HEK293 (cell line): ENCODE measurements around the gene KIF26B.

ENCODE experiments used
- CTCF ChIA-PET: fragments of 350-600 bp; formaldehyde crosslinking; extraction: SDS; loops from one replicate; lab custom pipeline; 2021; ENCODE audit warnings: antibody characterized with exemption; lab: Yijun Ruan, JAX
- POLR2A ChIA-PET: fragments of 300-600 bp; formaldehyde crosslinking; extraction: SDS; loops from one replicate; lab custom pipeline; 2020; ENCODE audit warnings: antibody characterized with exemption, inconsistent platforms; lab: Yijun Ruan, JAX
- H3K27ac ChIP-seq: fragments of 200-500 bp; sonication (Bioruptor generic); 2 replicates; pipeline ENCODE4 v1.5.1; 2014; ENCODE audit warnings: low read depth, low read length, control low read depth, inconsistent platforms; ENCODE audit errors: extremely low read depth
- H3K36me3 ChIP-seq, 2 experiments: fragments of 200-500 bp in 1 of 2; sonication (Bioruptor generic) in 1 of 2; 1 replicate in 1 of 2; 2 replicates in 1 of 2; pipeline ENCODE4 v1.5.1; 2014 to 2017; ENCODE audit warnings: inconsistent platforms in 2 of 2, low read length in 2 of 2; ENCODE audit not compliant: control insufficient read depth in 2 of 2, insufficient read depth in 1 of 2
- H3K4me1 ChIP-seq: fragments of 200-500 bp; sonication (Bioruptor generic); 2 replicates; pipeline ENCODE4 v1.5.1; 2014; ENCODE audit warnings: mild to moderate bottlenecking, low read length, inconsistent platforms; ENCODE audit not compliant: control insufficient read depth, insufficient read depth
- H3K4me3 ChIP-seq: 2 replicates; pipeline ENCODE4 v1.5.1; 2011; ENCODE audit warnings: low read depth, mild to moderate bottlenecking, control low read depth, low read length, moderate library complexity
- H3K9me3 ChIP-seq: fragments of 200-500 bp; sonication (Bioruptor generic); 2 replicates; pipeline ENCODE4 v1.5.1; 2014; ENCODE audit warnings: low read depth, low read length, inconsistent platforms; ENCODE audit not compliant: control insufficient read depth, insufficient read depth
- FEZF1 ChIP-seq: fragments of 450-650 bp; formaldehyde crosslinking; IDR thresholded peaks from 2 replicates; pipeline ENCODE4 v1.5.1; 2016; ENCODE audit warnings: missing biosample characterization, missing genetic modification characterization
- GLIS1 ChIP-seq: fragments of 450-650 bp; formaldehyde crosslinking; IDR thresholded peaks from 2 replicates; pipeline ENCODE4 v1.5.1; 2016; ENCODE audit warnings: missing biosample characterization, missing genetic modification characterization
- IKZF3 ChIP-seq: fragments of 450-650 bp; IDR thresholded peaks from 2 replicates; pipeline ENCODE4 v1.5.0; 2018; ENCODE audit warnings: missing biosample characterization, mild to moderate bottlenecking, missing genetic modification characterization, moderate library complexity
- SP7 ChIP-seq: fragments of 450-650 bp; formaldehyde crosslinking; IDR thresholded peaks from 2 replicates; pipeline ENCODE4 v1.5.1; 2016; ENCODE audit warnings: missing biosample characterization, missing genetic modification characterization
- WT1 ChIP-seq: fragments of 450-650 bp; formaldehyde crosslinking; IDR thresholded peaks from 2 replicates; pipeline ENCODE4 v1.5.1; 2016; ENCODE audit warnings: missing biosample characterization, missing genetic modification characterization
- YY2 ChIP-seq: fragments of 450-650 bp; formaldehyde crosslinking; IDR thresholded peaks from 2 replicates; pipeline ENCODE4 v1.5.1; 2016; ENCODE audit warnings: missing biosample characterization, missing genetic modification characterization
- ZBTB20 ChIP-seq: fragments of 450-650 bp; formaldehyde crosslinking; IDR thresholded peaks from 2 replicates; pipeline ENCODE4 v1.5.1; 2016; ENCODE audit warnings: missing biosample characterization, missing genetic modification characterization
- ZBTB8A ChIP-seq: fragments of 450-650 bp; formaldehyde crosslinking; IDR thresholded peaks from 2 replicates; pipeline ENCODE4 v1.5.1; 2016; ENCODE audit warnings: missing biosample characterization, missing genetic modification characterization
- ZNF133 ChIP-seq: fragments of 450-650 bp; formaldehyde crosslinking; IDR thresholded peaks from 2 replicates; pipeline ENCODE4 v1.5.1; 2016; ENCODE audit warnings: missing biosample characterization, missing genetic modification characterization
- ZNF354C ChIP-seq: fragments of 450-650 bp; formaldehyde crosslinking; IDR thresholded peaks from 2 replicates; pipeline ENCODE4 v1.5.1; 2016; ENCODE audit warnings: missing biosample characterization, missing genetic modification characterization, low read depth, borderline replicate concordance
- ZNF544 ChIP-seq: fragments of 450-650 bp; formaldehyde crosslinking; IDR thresholded peaks from 2 replicates; pipeline ENCODE4 v1.5.0; 2017; ENCODE audit warnings: missing biosample characterization, missing genetic modification characterization
- ZNF624 ChIP-seq: fragments of 450-650 bp; formaldehyde crosslinking; IDR thresholded peaks from 2 replicates; pipeline ENCODE4 v1.5.1; 2017; ENCODE audit warnings: missing biosample characterization, missing genetic modification characterization
- ZNF629 ChIP-seq: fragments of 450-650 bp; formaldehyde crosslinking; IDR thresholded peaks from 2 replicates; pipeline ENCODE4 v1.5.1; 2017; ENCODE audit warnings: missing biosample characterization, missing genetic modification characterization
- ZXDB ChIP-seq: fragments of 450-650 bp; formaldehyde crosslinking; IDR thresholded peaks from 2 replicates; pipeline ENCODE4 v1.5.1; 2016; ENCODE audit warnings: missing biosample characterization, missing genetic modification characterization
- TF ChIP-seq, protein P1 (sequence below): fragments of 450-650 bp; formaldehyde crosslinking; optimal IDR thresholded peaks from 2 replicates; pipeline ENCODE3; 2016; ENCODE audit warnings: missing biosample characterization, mild to moderate bottlenecking, missing genetic modification characterization
- TF ChIP-seq, protein P2 (sequence below): fragments of 450-650 bp; formaldehyde crosslinking; IDR thresholded peaks from 2 replicates; pipeline ENCODE4 v1.5.1; 2016; ENCODE audit warnings: missing biosample characterization, missing genetic modification characterization, low read depth
- TF ChIP-seq, protein P3 (sequence below): fragments of 450-650 bp; formaldehyde crosslinking; IDR thresholded peaks from 2 replicates; pipeline ENCODE4 v1.5.1; 2016; ENCODE audit warnings: missing biosample characterization, missing genetic modification characterization
- TF ChIP-seq, protein P4 (sequence below): fragments of 450-650 bp; formaldehyde crosslinking; IDR thresholded peaks from 2 replicates; pipeline ENCODE4 v1.5.1; 2016; ENCODE audit warnings: missing biosample characterization, missing genetic modification characterization
- TF ChIP-seq, protein P5 (sequence below): fragments of 450-650 bp; formaldehyde crosslinking; IDR thresholded peaks from 2 replicates; pipeline ENCODE4 v1.5.1; 2016; ENCODE audit warnings: missing biosample characterization, missing genetic modification characterization, borderline replicate concordance

KIF26B gene

DNA sequence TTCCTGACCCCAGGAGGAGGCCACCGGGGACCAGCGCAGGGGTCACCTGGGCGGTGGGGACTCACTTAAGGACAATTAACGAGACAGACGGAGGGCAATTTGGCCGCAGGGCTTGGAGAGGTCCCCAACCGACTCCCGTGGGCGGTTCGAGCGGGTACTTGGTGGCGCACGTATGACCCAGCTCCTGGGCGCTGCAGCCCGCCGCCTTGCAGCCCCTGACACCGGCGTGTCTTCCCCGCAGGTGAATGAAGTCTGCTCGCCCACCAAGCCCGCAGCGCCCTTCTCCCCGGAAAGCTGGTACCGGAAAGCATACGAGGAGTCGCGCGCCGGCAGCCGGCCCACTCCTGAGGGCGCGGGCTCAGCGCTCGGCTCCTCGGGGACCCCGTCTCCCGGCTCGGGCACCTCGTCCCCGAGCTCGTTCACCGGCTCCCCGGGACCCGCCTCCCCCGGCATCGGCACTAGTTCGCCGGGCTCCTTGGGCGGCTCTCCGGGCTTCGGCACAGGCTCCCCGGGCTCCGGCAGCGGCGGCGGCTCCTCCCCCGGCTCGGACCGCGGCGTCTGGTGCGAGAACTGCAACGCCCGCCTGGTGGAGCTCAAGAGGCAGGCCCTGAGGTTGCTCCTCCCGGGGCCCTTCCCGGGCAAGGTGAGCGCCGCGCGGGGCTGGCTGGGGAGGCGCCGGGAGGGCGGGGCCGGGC lies 1.4 kb downstream of the KIF26B start:
- peak overlapping the region; percentile 46; the same call in 1 of the 2 replicates for H3K27ac ChIP-seq
- peak overlapping the region; percentile 46 for H3K4me3 ChIP-seq
- no peaks in the 10 kb centered on the region for H3K9me3 ChIP-seq
- POLR2A ChIA-PET: no interaction called here
- no peaks in the 10 kb centered on the region; the same call in 1 of the 2 replicates for H3K4me1 ChIP-seq
- no peaks in the 10 kb centered on the region for H3K36me3 ChIP-seq
- CTCF ChIA-PET: interaction anchor here (0.7 to 1.3 kb wide), 5 partner anchors 13 to 1125 kb away, joined by 3 to 4 read pairs (median 3); no protein-coding TSS in a partner anchor
- TF ChIP-seq ZNF354C (tag by site-specific recombination) (no peak), ZBTB8A (tag by site-specific recombination) (peak; percentile 85), IKZF3 (tag by site-specific recombination) (no peak), SP7 (tag by site-specific recombination) (no peak), ZNF544 (tag by site-specific recombination) (no peak), YY2 (no peak), WT1 (tag by site-specific recombination) (no peak), ZBTB20 (tag by site-specific recombination) (peak; percentile 74), FEZF1 (tag by site-specific recombination) (no peak), ZNF133 (no peak), ZXDB (tag by site-specific recombination) (no peak), ZNF624 (tag by site-specific recombination) (no peak), ZNF629 (tag by site-specific recombination) (no peak), GLIS1 (tag by site-specific recombination) (no peak)
- TF ChIP-seq, protein P1, sequence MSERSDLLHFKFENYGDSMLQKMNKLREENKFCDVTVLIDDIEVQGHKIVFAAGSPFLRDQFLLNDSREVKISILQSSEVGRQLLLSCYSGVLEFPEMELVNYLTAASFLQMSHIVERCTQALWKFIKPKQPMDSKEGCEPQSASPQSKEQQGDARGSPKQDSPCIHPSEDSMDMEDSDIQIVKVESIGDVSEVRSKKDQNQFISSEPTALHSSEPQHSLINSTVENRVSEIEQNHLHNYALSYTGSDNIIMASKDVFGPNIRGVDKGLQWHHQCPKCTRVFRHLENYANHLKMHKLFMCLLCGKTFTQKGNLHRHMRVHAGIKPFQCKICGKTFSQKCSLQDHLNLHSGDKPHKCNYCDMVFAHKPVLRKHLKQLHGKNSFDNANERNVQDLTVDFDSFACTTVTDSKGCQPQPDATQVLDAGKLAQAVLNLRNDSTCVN (tag by site-specific recombination): peak; percentile 43
- TF ChIP-seq, protein P2, sequence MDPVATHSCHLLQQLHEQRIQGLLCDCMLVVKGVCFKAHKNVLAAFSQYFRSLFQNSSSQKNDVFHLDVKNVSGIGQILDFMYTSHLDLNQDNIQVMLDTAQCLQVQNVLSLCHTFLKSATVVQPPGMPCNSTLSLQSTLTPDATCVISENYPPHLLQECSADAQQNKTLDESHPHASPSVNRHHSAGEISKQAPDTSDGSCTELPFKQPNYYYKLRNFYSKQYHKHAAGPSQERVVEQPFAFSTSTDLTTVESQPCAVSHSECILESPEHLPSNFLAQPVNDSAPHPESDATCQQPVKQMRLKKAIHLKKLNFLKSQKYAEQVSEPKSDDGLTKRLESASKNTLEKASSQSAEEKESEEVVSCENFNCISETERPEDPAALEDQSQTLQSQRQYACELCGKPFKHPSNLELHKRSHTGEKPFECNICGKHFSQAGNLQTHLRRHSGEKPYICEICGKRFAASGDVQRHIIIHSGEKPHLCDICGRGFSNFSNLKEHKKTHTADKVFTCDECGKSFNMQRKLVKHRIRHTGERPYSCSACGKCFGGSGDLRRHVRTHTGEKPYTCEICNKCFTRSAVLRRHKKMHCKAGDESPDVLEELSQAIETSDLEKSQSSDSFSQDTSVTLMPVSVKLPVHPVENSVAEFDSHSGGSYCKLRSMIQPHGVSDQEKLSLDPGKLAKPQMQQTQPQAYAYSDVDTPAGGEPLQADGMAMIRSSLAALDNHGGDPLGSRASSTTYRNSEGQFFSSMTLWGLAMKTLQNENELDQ (tag by site-specific recombination): no peak
- TF ChIP-seq, protein P3, sequence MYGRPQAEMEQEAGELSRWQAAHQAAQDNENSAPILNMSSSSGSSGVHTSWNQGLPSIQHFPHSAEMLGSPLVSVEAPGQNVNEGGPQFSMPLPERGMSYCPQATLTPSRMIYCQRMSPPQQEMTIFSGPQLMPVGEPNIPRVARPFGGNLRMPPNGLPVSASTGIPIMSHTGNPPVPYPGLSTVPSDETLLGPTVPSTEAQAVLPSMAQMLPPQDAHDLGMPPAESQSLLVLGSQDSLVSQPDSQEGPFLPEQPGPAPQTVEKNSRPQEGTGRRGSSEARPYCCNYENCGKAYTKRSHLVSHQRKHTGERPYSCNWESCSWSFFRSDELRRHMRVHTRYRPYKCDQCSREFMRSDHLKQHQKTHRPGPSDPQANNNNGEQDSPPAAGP (tag by site-specific recombination): no peak
- TF ChIP-seq, protein P4, sequence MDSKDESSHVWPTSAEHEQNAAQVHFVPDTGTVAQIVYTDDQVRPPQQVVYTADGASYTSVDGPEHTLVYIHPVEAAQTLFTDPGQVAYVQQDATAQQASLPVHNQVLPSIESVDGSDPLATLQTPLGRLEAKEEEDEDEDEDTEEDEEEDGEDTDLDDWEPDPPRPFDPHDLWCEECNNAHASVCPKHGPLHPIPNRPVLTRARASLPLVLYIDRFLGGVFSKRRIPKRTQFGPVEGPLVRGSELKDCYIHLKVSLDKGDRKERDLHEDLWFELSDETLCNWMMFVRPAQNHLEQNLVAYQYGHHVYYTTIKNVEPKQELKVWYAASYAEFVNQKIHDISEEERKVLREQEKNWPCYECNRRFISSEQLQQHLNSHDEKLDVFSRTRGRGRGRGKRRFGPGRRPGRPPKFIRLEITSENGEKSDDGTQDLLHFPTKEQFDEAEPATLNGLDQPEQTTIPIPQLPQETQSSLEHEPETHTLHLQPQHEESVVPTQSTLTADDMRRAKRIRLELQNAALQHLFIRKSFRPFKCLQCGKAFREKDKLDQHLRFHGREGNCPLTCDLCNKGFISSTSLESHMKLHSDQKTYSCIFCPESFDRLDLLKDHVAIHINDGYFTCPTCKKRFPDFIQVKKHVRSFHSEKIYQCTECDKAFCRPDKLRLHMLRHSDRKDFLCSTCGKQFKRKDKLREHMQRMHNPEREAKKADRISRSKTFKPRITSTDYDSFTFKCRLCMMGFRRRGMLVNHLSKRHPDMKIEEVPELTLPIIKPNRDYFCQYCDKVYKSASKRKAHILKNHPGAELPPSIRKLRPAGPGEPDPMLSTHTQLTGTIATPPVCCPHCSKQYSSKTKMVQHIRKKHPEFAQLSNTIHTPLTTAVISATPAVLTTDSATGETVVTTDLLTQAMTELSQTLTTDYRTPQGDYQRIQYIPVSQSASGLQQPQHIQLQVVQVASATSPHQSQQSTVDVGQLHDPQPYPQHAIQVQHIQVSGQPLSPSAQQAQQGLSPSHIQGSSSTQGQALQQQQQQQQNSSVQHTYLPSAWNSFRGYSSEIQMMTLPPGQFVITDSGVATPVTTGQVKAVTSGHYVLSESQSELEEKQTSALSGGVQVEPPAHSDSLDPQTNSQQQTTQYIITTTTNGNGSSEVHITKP (tag by site-specific recombination): peak; percentile 79
- TF ChIP-seq, protein P5, sequence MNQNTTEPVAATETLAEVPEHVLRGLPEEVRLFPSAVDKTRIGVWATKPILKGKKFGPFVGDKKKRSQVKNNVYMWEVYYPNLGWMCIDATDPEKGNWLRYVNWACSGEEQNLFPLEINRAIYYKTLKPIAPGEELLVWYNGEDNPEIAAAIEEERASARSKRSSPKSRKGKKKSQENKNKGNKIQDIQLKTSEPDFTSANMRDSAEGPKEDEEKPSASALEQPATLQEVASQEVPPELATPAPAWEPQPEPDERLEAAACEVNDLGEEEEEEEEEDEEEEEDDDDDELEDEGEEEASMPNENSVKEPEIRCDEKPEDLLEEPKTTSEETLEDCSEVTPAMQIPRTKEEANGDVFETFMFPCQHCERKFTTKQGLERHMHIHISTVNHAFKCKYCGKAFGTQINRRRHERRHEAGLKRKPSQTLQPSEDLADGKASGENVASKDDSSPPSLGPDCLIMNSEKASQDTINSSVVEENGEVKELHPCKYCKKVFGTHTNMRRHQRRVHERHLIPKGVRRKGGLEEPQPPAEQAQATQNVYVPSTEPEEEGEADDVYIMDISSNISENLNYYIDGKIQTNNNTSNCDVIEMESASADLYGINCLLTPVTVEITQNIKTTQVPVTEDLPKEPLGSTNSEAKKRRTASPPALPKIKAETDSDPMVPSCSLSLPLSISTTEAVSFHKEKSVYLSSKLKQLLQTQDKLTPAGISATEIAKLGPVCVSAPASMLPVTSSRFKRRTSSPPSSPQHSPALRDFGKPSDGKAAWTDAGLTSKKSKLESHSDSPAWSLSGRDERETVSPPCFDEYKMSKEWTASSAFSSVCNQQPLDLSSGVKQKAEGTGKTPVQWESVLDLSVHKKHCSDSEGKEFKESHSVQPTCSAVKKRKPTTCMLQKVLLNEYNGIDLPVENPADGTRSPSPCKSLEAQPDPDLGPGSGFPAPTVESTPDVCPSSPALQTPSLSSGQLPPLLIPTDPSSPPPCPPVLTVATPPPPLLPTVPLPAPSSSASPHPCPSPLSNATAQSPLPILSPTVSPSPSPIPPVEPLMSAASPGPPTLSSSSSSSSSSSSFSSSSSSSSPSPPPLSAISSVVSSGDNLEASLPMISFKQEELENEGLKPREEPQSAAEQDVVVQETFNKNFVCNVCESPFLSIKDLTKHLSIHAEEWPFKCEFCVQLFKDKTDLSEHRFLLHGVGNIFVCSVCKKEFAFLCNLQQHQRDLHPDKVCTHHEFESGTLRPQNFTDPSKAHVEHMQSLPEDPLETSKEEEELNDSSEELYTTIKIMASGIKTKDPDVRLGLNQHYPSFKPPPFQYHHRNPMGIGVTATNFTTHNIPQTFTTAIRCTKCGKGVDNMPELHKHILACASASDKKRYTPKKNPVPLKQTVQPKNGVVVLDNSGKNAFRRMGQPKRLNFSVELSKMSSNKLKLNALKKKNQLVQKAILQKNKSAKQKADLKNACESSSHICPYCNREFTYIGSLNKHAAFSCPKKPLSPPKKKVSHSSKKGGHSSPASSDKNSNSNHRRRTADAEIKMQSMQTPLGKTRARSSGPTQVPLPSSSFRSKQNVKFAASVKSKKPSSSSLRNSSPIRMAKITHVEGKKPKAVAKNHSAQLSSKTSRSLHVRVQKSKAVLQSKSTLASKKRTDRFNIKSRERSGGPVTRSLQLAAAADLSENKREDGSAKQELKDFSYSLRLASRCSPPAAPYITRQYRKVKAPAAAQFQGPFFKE (tag by site-specific recombination): no peak
